Measurements from ENCODE around the gene TEC.

DNA sequence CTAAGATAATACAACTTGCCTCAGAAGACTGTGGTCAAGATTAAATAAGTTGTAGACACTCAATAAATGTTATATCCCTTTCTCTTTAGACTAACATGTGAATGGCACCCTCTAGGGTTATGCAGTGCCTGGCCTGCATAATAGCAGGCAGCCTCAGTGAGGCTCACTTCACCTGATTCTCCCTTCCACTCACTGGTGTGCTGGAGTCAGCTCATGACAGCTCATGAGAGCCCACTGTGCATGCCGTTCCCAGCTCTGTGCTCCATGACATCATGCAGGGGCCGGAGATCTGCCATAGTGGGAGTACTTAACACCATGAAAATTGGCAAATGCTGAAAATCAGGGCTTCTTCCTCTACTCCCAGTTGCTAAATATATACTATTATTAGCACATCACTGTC, 64.5 kb downstream of the TEC start:
- TF ChIP-seq POLR2AphosphoS5 (IDR thresholded peaks at IDR 0.05; ENCODE audit: low read depth, low read length) (no peak), TAF1 (IDR thresholded peaks at IDR 0.05; ENCODE audit: borderline replicate concordance, insufficient read depth, low read length) (no peak), SIN3A (IDR thresholded peaks at IDR 0.05; ENCODE audit: borderline replicate concordance, insufficient read depth, low read length) (no peak), FOXP2 (optimal IDR thresholded peaks at IDR 0.05; ENCODE audit: borderline replicate concordance, extremely low read depth, extremely low read length, insufficient read depth) (no peak)
- TF ChIP-seq, protein P1, sequence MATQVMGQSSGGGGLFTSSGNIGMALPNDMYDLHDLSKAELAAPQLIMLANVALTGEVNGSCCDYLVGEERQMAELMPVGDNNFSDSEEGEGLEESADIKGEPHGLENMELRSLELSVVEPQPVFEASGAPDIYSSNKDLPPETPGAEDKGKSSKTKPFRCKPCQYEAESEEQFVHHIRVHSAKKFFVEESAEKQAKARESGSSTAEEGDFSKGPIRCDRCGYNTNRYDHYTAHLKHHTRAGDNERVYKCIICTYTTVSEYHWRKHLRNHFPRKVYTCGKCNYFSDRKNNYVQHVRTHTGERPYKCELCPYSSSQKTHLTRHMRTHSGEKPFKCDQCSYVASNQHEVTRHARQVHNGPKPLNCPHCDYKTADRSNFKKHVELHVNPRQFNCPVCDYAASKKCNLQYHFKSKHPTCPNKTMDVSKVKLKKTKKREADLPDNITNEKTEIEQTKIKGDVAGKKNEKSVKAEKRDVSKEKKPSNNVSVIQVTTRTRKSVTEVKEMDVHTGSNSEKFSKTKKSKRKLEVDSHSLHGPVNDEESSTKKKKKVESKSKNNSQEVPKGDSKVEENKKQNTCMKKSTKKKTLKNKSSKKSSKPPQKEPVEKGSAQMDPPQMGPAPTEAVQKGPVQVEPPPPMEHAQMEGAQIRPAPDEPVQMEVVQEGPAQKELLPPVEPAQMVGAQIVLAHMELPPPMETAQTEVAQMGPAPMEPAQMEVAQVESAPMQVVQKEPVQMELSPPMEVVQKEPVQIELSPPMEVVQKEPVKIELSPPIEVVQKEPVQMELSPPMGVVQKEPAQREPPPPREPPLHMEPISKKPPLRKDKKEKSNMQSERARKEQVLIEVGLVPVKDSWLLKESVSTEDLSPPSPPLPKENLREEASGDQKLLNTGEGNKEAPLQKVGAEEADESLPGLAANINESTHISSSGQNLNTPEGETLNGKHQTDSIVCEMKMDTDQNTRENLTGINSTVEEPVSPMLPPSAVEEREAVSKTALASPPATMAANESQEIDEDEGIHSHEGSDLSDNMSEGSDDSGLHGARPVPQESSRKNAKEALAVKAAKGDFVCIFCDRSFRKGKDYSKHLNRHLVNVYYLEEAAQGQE (IDR thresholded peaks at IDR 0.05; ENCODE audit: insufficient read depth in 1 of 2, low read depth in 2 of 2, low read length in 2 of 2) = no peak
